ENCODE results near the gene RPL13. TPM values are rescaled to one million over a fixed set of nuclear protein-coding genes. Genes with fewer than 3 reads are reported as not detected.

RPL13 gene
- polyA plus RNA-seq, 3 donors, result 1,251 to 2,437 (median 1,329) TPM

GRCh38 chr16:89546781-89547180 is 13.7 kb upstream of the RPL13 start:
- TF ChIP-seq, protein P1, sequence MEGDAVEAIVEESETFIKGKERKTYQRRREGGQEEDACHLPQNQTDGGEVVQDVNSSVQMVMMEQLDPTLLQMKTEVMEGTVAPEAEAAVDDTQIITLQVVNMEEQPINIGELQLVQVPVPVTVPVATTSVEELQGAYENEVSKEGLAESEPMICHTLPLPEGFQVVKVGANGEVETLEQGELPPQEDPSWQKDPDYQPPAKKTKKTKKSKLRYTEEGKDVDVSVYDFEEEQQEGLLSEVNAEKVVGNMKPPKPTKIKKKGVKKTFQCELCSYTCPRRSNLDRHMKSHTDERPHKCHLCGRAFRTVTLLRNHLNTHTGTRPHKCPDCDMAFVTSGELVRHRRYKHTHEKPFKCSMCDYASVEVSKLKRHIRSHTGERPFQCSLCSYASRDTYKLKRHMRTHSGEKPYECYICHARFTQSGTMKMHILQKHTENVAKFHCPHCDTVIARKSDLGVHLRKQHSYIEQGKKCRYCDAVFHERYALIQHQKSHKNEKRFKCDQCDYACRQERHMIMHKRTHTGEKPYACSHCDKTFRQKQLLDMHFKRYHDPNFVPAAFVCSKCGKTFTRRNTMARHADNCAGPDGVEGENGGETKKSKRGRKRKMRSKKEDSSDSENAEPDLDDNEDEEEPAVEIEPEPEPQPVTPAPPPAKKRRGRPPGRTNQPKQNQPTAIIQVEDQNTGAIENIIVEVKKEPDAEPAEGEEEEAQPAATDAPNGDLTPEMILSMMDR (IDR thresholded peaks at IDR 0.05), result no peak
- intact Hi-C loops (cut with micrococcal nuclease), result no loop called here
- no peak overlapping the region for H3K9ac ChIP-seq (ENCODE audit: insufficient read depth, low read length, poor library complexity, severe bottlenecking)
- H3K27ac ChIP-seq (ENCODE audit: low read depth in 1 of 2, low read length in 2 of 2), result no peak overlapping the region
- no peak for DNase-seq
- H3K9me3 Mint-ChIP-seq, result peaks cover 0 to 1% (median 0%) of the 10 kb centered on the region in 7 donors
- H3K27me3 Mint-ChIP-seq (ENCODE audit: low read depth in 3 of 3), result no peaks in the 10 kb centered on the region
- H3K36me3 Mint-ChIP-seq, result peaks cover 69 to 91% of the 10 kb centered on the region in 2 donors
- H3K4me2 ChIP-seq (replicated peaks; ENCODE audit: extremely low read depth, low read length, poor library complexity, severe bottlenecking), result no peak overlapping the region
- H3K4me1 ChIP-seq (ENCODE audit: control insufficient read depth in 1 of 2, insufficient read depth in 2 of 2, low read length in 2 of 2), result no peaks in the 10 kb centered on the region
- H3K4me3 ChIP-seq (replicated peaks in 1 of 3; ENCODE audit: low read depth in 2 of 3, low read length in 3 of 3), result no peak overlapping the region
- H3K4me1 Mint-ChIP-seq, result no peaks in the 10 kb centered on the region
- no peak overlapping the region for H3K27ac Mint-ChIP-seq
- no peaks in the 10 kb centered on the region for H3K79me2 ChIP-seq (ENCODE audit: insufficient read depth, low read length)
- peaks cover 66 to 84% of the 10 kb centered on the region in 2 donors for H3K36me3 ChIP-seq (replicated peaks in 1 of 2; ENCODE audit: control insufficient read depth in 1 of 2, insufficient read depth in 2 of 2, low read length in 2 of 2)
- H3K4me3 Mint-ChIP-seq, result no peak overlapping the region
- H3K9me3 ChIP-seq (replicated peaks in 1 of 2; ENCODE audit: control insufficient read depth in 1 of 2, insufficient read depth in 1 of 2, low read length in 2 of 2), result no peaks in the 10 kb centered on the region
- whole genome bisulfite sequencing (ENCODE audit: insufficient coverage), result 98% methylated on average over 17 of the region's 19 CpGs
- H3K27me3 ChIP-seq (ENCODE audit: control insufficient read depth in 2 of 2, insufficient read depth in 2 of 2, low read length in 2 of 2), result no peaks in the 10 kb centered on the region
- H2AFZ ChIP-seq (ENCODE audit: insufficient read depth, low read depth, low read length, poor library complexity, severe bottlenecking), result no peak overlapping the region
- H4K20me1 ChIP-seq (ENCODE audit: insufficient read depth, low read length), result no peaks in the 10 kb centered on the region

DNA sequence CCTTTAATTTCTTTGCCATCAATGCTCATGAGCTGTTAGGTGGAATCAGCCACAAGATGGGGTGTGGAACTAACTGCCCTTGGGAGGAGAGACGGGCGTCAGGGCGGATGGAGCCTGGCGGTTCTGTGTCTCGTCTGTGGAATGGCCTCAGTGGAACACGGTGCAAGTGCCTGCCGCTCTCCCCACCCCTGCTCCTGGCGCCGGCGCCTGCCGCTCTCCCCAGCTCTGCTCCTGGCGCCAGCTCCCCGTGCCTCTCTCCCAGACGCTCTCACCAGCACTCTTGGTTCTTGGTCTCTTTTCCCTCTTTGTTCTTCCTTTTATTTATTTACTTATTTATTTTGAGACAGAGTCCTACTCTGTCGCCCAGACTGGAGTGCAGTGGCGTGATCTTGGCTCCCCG is 13.2 kb upstream of the RPL13 start:
- no peak overlapping the region for H3K4me3 ChIP-seq (replicated peaks in 1 of 3; ENCODE audit: low read depth in 2 of 3, low read length in 3 of 3)

More for the DNA sequence above, 13.2 kb upstream of the RPL13 start:
- Histone ChIP-seq H3K4me1 (ENCODE audit: control insufficient read depth in 1 of 2, insufficient read depth in 2 of 2, low read length in 2 of 2) (no peaks in the 10 kb centered on the region), H3K27ac (ENCODE audit: low read depth in 1 of 2, low read length in 2 of 2) (no peak overlapping the region), H3K79me2 (ENCODE audit: insufficient read depth, low read length) (no peaks in the 10 kb centered on the region), H3K27me3 (ENCODE audit: control insufficient read depth in 2 of 2, insufficient read depth in 2 of 2, low read length in 2 of 2) (no peaks in the 10 kb centered on the region), H4K20me1 (ENCODE audit: insufficient read depth, low read length) (no peaks in the 10 kb centered on the region), H2AFZ (ENCODE audit: insufficient read depth, low read depth, low read length, poor library complexity, severe bottlenecking) (no peak overlapping the region), H3K4me2 (replicated peaks; ENCODE audit: extremely low read depth, low read length, poor library complexity, severe bottlenecking) (no peak overlapping the region), H3K9ac (ENCODE audit: insufficient read depth, low read length, poor library complexity, severe bottlenecking) (no peak overlapping the region), H3K9me3 (replicated peaks in 1 of 2; ENCODE audit: control insufficient read depth in 1 of 2, insufficient read depth in 1 of 2, low read length in 2 of 2) (no peaks in the 10 kb centered on the region), H3K36me3 (replicated peaks in 1 of 2; ENCODE audit: control insufficient read depth in 1 of 2, insufficient read depth in 2 of 2, low read length in 2 of 2) (peaks cover 69 to 86% of the 10 kb centered on the region in 2 donors)
- H3K4me3 Mint-ChIP-seq, result no peak overlapping the region
- TF ChIP-seq, protein P1 (IDR thresholded peaks at IDR 0.05), result no peak
- peak overlapping the region in 1 of 7 donors; percentile 15 for H3K27ac Mint-ChIP-seq
- no peaks in the 10 kb centered on the region for H3K4me1 Mint-ChIP-seq
- peaks cover 0 to under 1% (median 0%) of the 10 kb centered on the region in 3 donors for H3K27me3 Mint-ChIP-seq (ENCODE audit: low read depth in 3 of 3)
- intact Hi-C loops (cut with micrococcal nuclease), result no loop called here
- DNase-seq, result no peak
- WGBS (ENCODE audit: insufficient coverage), result 96% methylated on average over 11 of the region's 17 CpGs
- peaks cover 71 to 96% of the 10 kb centered on the region in 2 donors for H3K36me3 Mint-ChIP-seq
- peaks cover 0 to 1% (median 0%) of the 10 kb centered on the region in 7 donors for H3K9me3 Mint-ChIP-seq
